Measurements from ENCODE around the gene SHLD1. TPM values are rescaled to one million over a fixed set of nuclear protein-coding genes. Genes with fewer than 3 reads are reported as not detected.
"Not testable (repeated sequence)": the region's sequence is repeated elsewhere in the genome, so short reads cannot be mapped to it uniquely, and the experiment has no call there.

The SHLD1 gene
- polyA plus RNA-seq, 1 donor, result 6.8 TPM

DNA sequence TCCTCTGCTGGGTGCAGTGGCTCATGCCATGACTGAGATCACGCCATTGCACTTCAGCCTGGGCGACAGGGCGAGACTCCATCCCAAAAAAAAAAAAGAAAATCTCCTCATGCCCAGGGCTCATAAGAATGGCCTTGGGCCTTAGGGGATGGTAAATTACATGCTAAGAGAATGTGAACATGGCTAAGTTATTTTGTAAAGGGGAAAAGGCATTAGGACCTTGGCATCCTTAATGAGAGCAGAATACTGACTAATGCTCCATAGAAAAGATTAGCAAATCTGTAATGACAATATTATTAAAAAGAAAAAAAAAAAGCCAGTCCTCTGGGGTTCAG lies 12.6 kb upstream of the SHLD1 start:
- no peak for DNase-seq

DNA sequence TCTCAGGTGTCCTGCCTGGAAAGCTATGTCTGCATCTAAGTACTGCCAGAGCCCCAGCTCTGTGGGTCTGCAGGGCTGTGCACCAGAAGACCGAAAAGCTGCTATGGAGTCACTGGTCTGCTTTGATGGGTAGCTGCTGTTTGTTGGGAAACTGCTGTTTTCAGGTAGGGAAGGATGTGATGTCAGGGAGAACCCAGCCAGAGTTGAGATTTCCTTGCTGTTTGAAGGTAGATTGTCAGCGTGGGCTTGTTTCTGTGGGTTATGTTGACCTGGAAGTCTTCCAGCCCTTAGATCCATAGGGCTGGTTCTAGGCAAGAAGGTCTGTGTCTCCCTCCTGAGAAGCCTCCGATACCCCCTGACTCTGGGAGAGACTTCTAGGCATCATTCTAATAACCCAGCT lies 12.2 kb upstream of the SHLD1 start:
- DNase-seq, result no peak

DNA sequence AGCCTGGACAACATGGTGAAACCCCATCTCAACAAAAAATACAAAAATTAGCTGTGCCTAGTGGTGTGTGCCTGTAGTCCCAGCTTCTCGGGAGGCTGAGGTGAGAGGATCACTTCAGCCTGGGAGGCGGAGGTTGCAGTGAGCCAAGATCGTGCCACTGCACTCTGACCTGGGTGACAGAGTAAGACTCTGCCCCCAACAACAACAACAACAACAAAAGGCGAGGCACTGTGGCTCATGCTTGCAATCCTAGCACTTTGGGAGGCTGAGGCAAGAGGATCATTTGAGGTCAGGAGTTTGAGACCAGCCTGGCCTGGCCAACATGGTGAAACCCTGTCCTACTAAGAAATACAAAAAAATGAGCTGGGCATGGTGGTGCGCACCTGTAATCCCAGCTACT lies 9.6 kb upstream of the SHLD1 start:
- DNase-seq, result not testable (repeated sequence)

DNA sequence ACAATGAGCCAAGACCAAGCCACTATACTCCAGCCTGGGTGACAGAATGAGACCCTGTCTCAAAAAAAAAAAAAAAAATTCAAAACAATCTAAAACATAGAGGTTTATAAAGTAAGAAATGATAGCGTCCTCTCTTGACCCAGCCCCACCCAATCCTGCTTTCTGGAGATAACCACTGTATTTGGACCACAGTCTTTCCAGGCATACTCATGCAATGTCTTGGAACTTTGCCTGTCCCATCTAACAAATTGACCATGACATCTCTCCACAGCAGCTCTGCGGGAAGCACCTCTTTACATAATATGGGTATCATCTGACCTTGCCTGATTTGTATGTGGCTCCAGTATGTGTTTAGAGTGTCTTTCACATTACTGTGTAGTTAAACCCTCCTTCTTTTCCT lies 9.1 kb upstream of the SHLD1 start:
- DNase-seq, result no peak

DNA sequence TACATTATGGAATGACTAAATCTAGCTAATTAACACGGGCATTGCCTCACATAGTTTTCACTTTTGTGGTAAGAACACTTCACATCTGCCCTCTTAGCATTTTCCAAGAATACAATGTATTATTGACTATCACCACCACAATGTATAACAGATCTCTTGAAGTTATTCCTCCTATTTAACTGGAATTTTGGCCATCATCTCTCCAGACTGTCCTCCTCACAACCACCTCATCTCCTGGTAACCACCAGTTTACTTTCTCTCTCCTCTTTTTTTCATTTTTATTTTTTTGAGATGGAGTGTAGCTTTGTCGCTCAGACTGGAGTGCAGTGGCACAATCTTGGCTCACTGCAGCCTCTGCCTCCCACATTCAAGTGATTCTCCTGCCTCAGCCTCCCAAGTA lies 8.2 kb upstream of the SHLD1 start:
- no peak for DNase-seq

DNA sequence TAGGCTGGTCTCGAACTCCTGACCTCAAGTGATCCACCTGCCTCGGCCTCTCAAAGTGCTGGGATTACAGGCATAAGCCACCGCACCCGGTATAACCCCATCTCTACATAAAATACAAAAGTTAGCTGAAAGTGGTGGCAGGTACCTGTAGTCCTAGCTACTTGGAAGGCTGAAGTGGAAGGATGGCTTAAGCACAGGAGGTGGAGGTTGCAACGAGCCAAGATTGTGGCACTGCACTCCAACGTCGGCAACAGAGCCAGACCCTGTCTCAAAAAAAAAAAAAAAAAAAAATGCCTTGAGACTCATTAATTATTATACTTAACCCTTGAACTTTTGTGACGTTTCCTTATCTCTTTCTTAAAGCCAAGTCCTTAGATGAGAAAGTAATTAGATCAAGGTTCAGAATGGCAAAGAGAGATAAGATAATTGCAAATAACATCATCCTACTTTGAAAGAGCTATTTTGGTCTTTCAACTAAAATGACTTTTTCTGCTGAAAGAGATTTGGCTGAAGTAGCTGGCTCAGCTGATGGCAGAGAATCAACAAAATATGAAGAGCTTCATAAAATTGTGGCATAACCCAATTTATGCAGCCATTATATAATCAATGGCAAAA lies 4.7 kb upstream of the SHLD1 start:
- DNase-seq, result no peak

DNA sequence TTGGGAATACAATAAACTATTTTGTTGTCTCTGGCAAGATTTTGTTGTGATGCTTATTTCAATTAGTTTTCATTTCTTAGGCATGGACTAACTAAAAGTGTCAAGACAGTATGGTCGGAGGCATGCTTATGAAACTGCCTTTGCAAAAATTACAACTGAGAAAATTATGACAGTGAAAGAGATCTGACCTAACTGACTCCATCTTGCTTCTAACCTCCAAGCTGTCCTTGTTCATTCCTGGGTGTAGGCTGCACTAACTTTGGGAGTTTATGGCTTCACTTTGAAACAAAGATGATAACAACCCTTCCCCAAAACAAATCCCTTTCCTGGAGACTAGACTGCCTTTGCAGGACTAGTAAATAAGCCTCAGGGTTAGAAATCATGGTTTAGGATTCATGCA lies 4.1 kb upstream of the SHLD1 start:
- DNase-seq, result no peak

DNA sequence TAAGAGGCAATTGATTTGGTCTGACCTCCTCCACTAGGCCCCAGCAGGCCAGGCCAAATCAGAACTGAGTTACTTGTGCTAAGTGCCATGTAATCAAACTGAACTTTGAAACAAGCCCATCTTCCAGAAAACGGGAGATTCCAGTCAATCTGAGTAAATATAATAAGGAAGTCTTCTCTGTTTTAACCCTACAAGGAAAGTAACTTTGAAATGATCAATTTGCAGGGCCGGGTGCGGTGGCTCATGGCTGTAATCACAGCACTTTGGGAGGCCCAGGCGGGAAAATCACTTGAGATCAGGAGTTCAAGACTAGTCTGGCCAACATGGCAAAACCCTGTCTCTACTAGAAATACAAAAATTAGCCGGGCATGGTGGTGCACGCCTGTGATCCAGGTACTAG lies 2.0 kb upstream of the SHLD1 start:
- DNase-seq, result no peak

DNA sequence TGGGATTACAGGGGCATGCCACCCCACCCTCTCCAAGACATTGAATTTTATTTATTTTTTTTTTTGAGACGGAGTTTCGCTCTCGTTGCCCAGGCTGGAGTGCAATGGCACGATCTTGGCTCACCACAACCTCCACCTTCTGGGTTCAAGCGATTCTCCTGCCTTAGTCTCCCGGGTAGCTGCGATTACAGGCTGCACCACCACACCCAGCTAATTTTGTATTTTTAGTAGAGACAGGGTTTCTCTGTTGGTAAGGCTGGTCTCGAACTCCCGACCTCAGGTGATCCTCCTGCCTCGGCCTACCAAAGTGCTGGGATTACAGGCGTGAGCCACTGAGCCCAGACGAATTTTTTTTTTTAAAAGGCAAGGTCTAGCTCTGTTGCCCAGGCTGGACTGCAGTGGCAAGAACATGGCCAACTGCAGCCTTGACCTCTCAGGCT lies 669 bp upstream of the SHLD1 start:
- not testable (repeated sequence) for DNase-seq

DNA sequence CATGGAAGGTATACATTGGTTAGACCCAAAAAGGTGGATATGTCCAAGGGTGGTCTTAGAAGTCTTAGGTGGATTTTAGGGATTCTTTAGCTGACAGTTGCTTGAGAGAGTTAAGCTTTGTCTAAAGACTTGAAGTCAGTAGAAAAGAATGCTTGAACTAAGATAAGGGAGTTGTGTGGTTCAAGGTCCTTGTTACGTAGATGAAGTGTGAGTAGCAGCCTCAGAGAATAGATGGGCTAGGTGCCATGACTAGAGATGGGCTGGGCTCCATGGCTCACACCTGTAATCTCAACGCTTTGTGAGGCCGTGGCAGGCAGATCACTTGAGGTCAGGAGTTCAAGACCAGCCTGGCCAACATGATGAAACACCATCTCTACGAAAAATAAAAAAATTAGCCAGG lies 1.7 kb downstream of the SHLD1 start:
- DNase-seq, result no peak

DNA sequence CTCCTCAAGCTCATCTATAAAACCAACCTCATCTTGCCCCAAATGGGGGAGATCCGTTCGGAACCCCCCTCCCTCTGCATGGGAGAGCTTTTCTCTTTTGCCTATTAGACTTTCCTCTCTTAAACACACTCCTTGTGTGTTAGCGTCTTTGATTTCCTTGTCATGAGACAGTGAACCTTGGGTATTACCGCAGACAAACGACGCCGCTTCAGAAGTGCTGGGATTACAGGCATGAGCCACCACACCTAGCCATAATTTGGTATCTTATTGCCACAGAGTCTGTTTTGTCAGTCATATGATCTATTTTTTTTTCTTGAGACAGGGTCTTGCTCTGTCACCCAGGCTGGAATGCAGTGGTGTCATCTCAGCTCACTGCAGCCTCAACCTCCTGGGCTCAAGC lies 3.6 kb downstream of the SHLD1 start:
- DNase-seq, result no peak

DNA sequence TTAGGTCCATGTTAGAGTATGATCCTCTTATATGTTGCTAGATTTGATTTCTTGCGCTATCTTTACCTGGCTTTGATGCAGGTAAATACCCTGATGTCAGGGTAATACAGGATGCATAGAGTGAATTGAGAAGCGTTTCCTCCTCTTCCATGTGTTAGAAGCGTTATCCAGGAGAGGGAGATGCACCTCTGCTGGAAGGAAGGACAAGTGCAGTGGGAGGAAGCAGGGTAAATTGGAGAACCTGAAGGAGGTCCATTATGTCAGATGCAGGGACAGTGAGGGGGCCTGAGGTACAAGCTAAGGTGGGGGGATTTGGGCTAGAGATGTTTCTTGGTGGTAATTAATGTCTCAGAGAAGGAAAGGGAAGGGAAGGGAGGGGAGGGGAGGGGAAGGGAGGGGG lies 7.7 kb downstream of the SHLD1 start:
- DNase-seq, result no peak

DNA sequence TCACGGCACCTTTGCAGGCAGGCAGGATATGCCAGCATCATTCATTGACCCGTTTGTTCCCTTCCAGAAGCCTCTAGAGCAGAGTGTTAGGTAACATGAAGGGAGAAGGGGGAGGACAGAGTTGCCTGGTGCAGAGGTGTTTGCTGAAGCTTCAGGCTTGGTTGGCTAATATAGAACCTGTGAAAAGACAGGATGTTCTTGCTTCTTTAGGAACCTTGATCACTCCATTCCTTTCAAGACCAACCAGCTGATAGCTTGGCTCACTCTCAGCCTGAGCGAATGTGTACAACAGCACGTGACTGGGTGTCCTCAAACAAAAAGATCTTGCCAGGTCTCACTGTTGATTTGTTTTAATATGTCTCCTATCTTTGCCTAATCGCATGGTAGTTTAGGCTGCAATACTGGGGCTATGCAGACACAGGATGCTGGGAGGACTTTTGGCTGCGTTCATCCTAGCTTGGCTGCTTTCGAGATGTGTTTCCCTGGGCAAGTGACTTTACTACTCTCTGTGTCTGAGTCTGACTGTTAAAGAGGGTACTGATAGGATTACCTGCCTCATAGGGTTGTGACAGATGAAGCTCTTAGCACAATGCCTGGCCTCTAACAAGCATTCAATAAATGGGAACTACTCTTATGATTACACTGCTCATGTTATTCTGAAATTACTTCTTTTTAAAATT lies 16.0 kb downstream of the SHLD1 start:
- DNase-seq, result no peak

DNA sequence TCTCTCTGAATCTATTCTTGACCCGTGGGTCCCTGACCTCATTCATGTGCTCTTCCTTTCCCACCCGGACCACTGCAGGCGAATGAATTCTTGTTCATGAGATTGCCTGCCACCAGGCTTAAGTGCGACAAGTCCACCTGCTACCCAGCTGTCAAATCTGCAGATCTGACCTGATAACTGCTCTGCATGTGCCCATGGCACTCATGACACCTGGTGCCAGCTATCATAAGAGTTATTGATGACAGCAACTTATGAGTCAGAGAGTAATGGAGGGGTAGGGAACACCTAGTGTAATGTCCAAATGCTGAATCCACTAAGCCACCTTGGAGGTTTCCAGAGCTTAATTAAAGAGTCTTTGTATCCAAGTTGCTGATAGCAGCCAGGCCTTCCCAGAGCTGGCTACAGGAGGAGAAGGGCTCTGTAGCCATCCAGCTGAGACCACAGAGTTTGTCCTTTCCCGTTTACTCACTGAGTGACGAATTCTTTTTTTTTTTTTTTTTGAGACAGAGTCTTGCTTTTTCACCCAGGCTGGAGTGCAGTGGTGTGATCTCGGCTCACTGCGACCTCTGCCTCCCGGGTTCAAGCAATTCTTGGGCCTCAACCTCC lies 17.4 kb downstream of the SHLD1 start:
- no peak for DNase-seq

DNA sequence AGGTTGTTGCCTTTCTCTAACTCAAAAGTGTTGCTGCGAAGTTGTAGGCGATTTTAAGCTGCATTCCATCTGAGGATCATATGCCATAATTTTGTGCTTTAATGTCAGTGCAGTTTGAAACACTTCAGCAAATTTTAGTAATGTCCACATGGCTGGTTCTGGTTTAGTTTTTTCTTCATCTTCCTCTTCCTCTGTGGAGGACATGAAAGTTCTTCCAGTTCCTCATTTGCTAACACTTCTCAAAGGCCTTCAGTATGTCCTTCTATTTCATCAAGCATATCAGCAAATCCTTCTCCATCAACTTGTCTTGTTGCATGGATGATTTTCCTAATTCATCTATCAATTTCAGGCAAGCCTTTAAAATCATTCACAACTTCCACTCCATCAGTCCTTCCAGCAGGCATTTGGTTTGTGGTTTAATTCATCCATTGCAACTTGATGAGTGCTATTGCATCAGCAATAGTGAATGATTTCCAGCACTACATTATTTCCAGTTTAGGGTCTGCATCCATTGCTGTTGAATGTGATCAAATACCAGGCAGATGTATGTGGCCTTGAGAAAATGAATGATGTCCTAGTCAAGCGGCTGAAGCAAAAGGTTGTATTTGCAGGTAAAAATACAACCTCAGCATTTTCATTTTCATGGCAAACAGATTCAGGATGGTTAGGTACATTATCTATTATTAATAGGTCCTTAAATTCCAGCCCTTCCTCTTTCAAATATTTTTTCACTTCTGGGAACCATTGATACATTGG lies 20.2 kb downstream of the SHLD1 start:
- DNase-seq, result no peak

DNA sequence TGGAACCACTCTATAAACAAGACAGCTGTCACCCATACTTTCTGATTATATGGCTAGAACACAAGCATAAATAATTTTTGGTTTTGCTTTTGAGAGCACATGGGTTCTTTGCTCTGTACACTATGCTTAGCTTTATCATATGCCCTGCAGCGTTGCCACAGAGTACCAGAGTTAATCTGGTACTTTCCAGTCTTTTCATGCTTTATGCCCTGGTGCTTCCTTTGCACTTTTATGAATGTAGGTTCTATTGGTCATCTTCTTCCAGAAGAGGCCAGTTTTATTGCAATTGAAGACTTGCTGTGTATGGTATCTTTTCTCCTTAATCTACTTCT lies 20.8 kb downstream of the SHLD1 start:
- no peak for DNase-seq

DNA sequence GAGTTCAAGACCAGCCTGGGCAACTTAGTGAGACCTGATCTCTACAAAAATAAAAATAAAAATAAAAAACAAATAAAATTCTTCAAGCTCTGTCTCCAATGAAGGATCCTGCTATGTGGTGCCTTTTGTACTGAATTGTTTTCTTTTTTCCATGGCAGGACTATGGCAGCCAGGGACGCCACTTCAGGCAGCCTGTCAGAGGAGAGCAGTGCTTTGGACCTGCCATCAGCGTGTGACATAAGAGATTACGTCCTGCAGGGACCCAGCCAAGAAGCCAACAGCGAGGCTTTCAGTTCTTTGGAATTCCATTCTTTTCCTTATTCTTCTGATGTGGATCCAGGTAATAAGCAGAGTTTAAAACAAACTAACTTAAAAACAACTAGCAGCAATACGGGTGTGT lies 22.5 kb downstream of the SHLD1 start:
- DNase-seq, result no peak

DNA sequence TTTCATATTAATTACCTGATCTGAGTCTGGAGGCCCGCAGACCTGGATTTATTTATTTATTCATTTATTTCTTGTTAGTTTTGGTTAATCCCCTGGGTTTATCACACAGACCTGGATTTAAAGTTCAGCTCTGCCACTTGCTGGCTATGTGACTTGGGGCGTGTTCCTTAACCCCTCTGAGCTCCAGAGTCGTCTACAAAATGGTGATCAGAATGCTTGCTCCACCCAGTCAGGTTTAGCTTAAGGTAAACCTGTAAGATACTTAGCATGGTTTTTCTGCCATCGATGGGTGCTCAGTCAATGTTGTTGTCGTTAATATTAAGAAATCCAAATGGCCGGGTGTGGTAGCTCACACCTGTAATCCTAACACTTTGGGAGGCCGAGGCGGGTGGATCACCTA lies 23.4 kb downstream of the SHLD1 start:
- DNase-seq, result no peak

DNA sequence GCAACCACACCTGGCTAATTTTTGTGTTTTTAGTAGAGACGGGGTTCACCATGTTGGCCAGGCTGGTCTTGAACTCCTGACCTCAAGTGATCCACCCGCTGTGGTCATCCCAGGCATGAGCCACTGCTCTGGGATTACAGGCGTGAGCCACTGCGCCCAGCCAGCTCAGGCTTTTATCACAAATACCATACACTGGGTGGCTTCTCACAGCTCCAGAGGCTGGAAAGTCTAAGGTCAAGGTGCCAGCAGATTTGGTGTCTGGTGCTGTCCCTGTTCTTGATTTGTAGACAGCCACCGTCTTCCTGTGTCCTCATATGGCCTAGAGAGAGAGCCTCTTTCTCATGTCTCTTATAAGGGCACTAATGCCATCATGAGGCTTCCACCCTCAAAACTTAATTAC lies 25.9 kb downstream of the SHLD1 start:
- no peak for DNase-seq

DNA sequence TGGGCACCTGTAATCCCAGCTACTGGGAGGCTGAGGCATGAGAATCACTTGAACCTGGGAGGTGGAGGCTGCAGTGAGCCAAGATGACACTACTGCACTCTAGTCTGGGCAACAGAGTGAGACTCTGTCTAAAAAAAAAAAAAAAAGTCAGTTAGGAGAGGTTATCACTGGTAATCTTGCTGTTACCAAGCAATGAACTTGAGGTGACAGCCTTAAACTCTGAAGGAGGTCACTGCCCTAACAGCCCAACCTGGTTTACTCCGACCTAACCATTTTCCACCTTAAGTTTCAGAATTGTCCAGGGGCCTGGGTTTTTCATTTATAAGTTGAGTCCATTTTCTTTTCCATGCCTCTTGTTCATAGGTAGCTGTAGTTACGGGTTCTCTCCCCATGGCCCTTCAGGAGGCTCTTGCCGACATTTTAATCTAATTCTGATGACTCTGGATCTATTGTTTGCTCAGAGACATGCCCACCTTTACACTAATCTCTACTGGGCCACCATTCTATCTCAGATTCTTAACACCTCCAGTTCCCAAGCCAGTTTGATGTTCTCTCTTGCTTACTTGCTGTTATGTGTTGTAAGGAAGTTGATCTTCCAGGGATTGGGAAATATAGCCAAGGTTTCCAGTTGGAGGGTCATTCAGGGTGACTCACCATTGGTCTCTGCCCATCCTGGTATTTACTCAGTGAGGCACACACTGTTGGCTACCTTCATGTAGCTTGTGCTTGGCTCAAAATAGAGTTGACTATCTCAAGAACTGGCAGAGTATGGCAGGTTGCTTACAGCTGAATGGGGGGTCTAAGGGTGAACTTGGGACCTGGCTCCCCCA lies 29.1 kb downstream of the SHLD1 start:
- no peak for DNase-seq

DNA sequence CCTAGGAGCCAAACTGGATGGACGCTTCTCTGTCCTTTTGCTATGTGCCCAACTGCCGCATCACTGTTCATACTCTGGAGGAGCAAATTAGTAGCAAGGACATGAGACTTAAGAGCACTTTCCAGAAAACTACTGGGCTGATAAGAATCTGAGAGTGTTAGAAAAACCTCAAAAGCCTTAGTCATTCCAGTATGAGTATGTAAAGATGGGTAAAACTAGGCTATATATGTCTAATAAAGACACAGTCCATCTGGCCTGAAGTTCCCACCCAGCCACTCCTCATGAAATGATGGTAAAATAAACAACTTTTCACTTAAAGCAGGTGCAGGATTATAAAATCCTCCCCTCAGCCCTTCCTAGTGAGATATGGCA lies 30.6 kb downstream of the SHLD1 start:
- no peak for DNase-seq

DNA sequence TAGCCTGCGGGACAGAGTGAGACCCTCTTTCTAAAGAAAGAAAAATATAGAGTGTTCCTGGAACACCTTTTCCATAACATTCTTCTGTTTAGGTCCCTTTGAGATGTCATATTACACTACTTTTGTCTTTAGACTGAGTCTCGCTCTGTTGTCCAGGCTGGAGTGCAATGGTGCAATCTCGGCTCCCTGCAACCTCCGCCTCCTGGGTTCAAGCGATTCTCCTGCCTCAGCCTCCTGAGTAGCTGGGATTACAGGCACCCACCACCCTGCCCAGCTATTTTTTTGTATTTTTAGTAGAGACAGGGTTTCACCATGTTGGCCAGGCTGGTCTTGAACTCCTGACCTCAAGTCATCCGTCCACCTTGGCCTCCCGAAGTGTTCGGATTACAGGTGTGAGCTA lies 31.2 kb downstream of the SHLD1 start:
- not testable (repeated sequence) for DNase-seq

Measured in hindlimb muscle (tissue), 1 donor.